ENCODE measurements around the gene CCNH. TPM values are rescaled to one million over a fixed set of nuclear protein-coding genes. Genes with fewer than 3 reads are reported as not detected.

CCNH gene
- total and polyA plus RNA-seq, 9 of the 15 experiments (the other 6 are each of a cell fraction or from before 2014, with no cell fraction given): 100 to 213 (median 150) TPM

DNA sequence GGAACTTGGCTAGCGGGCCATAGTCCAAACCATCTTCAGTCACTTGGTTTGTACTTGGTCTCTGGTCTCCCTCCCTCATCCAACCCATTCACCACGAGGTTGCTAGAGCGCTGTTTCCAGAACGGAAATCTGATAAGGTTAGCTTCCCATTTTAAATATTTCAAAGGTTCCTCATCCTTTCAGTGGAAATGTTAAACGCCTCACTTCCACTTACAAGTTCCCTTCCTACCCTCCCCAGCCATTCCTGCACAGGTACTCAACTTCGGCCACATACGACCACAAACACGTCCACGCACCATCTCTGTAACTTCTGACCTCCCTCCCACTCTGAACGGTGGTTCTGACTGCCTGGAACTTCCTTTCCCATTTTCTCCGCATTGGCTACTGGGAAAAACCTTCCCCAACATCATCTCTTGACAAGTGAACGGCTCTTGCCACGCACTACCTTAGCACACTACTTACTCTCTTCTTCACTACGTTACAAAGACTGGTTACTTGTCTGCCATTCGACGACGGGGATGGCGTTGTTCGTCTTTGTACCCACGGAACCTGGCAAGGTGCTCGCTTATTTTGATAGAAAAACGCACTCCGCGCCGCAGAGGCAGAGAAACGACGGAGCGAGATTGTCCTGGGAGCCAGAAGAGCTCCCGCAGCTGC is 629 bp downstream of the CCNH start (continued):
- TF ChIP-seq ETV6 (IDR thresholded peaks at IDR 0.05; ENCODE audit: borderline replicate concordance in 1 of 2, low read depth in 2 of 2, low read length in 1 of 2) (peak; percentile 71 to 93; a peak in 3 of 4 replicates), ETV6 (CRISPR knock-in tag; IDR thresholded peaks at IDR 0.05; ENCODE audit: borderline replicate concordance) (no peak), BDP1 (IDR thresholded peaks at IDR 0.05; ENCODE audit: insufficient read depth, insufficient read length) (no peak), ZNF384 (IDR thresholded peaks at IDR 0.05; ENCODE audit: low read depth, low read length) (no peak), NCOA6 (IDR thresholded peaks at IDR 0.05) (no peak), ELF2 (CRISPR knock-in tag; IDR thresholded peaks at IDR 0.05) (no peak), POLR3A (IDR thresholded peaks at IDR 0.05; ENCODE audit: borderline replicate concordance, extremely low read depth, insufficient read depth, insufficient read length) (no peak), ZNF3 (CRISPR knock-in tag; IDR thresholded peaks at IDR 0.05) (no peak), CXXC5 (CRISPR knock-in tag; IDR thresholded peaks at IDR 0.05) (peak; percentile 19; the same call in 1 of the 2 replicates), ZBTB17 (CRISPR knock-in tag; IDR thresholded peaks at IDR 0.05) (no peak), ZNF766 (CRISPR knock-in tag; conservative IDR thresholded peaks at IDR 0.05) (peak; percentile 31; the same call in 1 of the 2 replicates), ZNF134 (CRISPR knock-in tag; conservative IDR thresholded peaks at IDR 0.05) (0 out of 2 replicates have a peak, but pooled peaks have one; percentile 6), RBFOX2 (IDR thresholded peaks at IDR 0.05; ENCODE audit: low read depth, low read length) (no peak), TOE1 (IDR thresholded peaks at IDR 0.05; ENCODE audit: borderline replicate concordance) (0 out of 2 replicates have a peak, but pooled peaks have one; percentile 10), TOE1 (CRISPR knock-in tag; IDR thresholded peaks at IDR 0.05; ENCODE audit: borderline replicate concordance, low read depth) (no peak), KLF1 (tag; IDR thresholded peaks at IDR 0.05) (no peak)
- TF ChIP-seq, protein P1, sequence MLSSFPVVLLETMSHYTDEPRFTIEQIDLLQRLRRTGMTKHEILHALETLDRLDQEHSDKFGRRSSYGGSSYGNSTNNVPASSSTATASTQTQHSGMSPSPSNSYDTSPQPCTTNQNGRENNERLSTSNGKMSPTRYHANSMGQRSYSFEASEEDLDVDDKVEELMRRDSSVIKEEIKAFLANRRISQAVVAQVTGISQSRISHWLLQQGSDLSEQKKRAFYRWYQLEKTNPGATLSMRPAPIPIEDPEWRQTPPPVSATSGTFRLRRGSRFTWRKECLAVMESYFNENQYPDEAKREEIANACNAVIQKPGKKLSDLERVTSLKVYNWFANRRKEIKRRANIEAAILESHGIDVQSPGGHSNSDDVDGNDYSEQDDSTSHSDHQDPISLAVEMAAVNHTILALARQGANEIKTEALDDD (IDR thresholded peaks at IDR 0.05): peak; percentile 49
- TF ChIP-seq, protein P2, sequence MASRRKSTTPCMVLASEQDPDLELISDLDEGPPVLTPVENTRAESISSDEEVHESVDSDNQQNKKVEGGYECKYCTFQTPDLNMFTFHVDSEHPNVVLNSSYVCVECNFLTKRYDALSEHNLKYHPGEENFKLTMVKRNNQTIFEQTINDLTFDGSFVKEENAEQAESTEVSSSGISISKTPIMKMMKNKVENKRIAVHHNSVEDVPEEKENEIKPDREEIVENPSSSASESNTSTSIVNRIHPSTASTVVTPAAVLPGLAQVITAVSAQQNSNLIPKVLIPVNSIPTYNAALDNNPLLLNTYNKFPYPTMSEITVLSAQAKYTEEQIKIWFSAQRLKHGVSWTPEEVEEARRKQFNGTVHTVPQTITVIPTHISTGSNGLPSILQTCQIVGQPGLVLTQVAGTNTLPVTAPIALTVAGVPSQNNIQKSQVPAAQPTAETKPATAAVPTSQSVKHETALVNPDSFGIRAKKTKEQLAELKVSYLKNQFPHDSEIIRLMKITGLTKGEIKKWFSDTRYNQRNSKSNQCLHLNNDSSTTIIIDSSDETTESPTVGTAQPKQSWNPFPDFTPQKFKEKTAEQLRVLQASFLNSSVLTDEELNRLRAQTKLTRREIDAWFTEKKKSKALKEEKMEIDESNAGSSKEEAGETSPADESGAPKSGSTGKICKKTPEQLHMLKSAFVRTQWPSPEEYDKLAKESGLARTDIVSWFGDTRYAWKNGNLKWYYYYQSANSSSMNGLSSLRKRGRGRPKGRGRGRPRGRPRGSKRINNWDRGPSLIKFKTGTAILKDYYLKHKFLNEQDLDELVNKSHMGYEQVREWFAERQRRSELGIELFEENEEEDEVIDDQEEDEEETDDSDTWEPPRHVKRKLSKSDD (conservative IDR thresholded peaks at IDR 0.05; ENCODE audit: low read length): no peak
- TF ChIP-seq, protein P3, sequence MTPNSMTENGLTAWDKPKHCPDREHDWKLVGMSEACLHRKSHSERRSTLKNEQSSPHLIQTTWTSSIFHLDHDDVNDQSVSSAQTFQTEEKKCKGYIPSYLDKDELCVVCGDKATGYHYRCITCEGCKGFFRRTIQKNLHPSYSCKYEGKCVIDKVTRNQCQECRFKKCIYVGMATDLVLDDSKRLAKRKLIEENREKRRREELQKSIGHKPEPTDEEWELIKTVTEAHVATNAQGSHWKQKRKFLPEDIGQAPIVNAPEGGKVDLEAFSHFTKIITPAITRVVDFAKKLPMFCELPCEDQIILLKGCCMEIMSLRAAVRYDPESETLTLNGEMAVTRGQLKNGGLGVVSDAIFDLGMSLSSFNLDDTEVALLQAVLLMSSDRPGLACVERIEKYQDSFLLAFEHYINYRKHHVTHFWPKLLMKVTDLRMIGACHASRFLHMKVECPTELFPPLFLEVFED (CRISPR knock-in tag; conservative IDR thresholded peaks at IDR 0.05): 0 out of 2 replicates have a peak, but pooled peaks have one; percentile 64
- TF ChIP-seq, protein P4, sequence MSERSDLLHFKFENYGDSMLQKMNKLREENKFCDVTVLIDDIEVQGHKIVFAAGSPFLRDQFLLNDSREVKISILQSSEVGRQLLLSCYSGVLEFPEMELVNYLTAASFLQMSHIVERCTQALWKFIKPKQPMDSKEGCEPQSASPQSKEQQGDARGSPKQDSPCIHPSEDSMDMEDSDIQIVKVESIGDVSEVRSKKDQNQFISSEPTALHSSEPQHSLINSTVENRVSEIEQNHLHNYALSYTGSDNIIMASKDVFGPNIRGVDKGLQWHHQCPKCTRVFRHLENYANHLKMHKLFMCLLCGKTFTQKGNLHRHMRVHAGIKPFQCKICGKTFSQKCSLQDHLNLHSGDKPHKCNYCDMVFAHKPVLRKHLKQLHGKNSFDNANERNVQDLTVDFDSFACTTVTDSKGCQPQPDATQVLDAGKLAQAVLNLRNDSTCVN (CRISPR knock-in tag; IDR thresholded peaks at IDR 0.05): peak; percentile 64; the same call in 1 of the 2 replicates
- TF ChIP-seq, protein P5, sequence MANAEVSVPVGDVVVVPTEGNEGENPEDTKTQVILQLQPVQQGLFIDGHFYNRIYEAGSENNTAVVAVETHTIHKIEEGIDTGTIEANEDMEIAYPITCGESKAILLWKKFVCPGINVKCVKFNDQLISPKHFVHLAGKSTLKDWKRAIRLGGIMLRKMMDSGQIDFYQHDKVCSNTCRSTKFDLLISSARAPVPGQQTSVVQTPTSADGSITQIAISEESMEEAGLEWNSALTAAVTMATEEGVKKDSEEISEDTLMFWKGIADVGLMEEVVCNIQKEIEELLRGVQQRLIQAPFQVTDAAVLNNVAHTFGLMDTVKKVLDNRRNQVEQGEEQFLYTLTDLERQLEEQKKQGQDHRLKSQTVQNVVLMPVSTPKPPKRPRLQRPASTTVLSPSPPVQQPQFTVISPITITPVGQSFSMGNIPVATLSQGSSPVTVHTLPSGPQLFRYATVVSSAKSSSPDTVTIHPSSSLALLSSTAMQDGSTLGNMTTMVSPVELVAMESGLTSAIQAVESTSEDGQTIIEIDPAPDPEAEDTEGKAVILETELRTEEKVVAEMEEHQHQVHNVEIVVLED (CRISPR knock-in tag; IDR thresholded peaks at IDR 0.05): peak; percentile 27; the same call in 1 of the 2 replicates

All from K562 (cell line).